Astrocyte (in vitro differentiated cells and primary cell): Measurements from ENCODE around the gene FRMD3.

Experiments
- EZH2 ChIP-seq: IDR thresholded peaks from 2 replicates; pipeline ENCODE4 v1.6.1; 2012; ENCODE audit warnings: mild to moderate bottlenecking, low read length, inconsistent platforms; ENCODE audit not compliant: insufficient read depth
- TF ChIP-seq, protein P1 (sequence below): IDR thresholded peaks from 2 replicates; pipeline ENCODE4 v1.5.1; 2011; ENCODE audit warnings: low read depth, mild to moderate bottlenecking, inconsistent platforms, low read length, moderate library complexity; ENCODE audit not compliant: insufficient read depth

- TF ChIP-seq, protein P1, sequence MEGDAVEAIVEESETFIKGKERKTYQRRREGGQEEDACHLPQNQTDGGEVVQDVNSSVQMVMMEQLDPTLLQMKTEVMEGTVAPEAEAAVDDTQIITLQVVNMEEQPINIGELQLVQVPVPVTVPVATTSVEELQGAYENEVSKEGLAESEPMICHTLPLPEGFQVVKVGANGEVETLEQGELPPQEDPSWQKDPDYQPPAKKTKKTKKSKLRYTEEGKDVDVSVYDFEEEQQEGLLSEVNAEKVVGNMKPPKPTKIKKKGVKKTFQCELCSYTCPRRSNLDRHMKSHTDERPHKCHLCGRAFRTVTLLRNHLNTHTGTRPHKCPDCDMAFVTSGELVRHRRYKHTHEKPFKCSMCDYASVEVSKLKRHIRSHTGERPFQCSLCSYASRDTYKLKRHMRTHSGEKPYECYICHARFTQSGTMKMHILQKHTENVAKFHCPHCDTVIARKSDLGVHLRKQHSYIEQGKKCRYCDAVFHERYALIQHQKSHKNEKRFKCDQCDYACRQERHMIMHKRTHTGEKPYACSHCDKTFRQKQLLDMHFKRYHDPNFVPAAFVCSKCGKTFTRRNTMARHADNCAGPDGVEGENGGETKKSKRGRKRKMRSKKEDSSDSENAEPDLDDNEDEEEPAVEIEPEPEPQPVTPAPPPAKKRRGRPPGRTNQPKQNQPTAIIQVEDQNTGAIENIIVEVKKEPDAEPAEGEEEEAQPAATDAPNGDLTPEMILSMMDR = no peak
- no peak for TF ChIP-seq EZH2
Observed at GRCh38 chr9:83323148-83323547, 215.1 kb downstream of the FRMD3 start.
